Endothelial cell of umbilical vein (primary cell): ENCODE measurements around the gene LTBP1. TPM values are rescaled to one million over a fixed set of nuclear protein-coding genes. Genes with fewer than 3 reads are reported as not detected.

Experiments used
- BruUV-seq: library from RNA; stranded (reverse); fragments of 400-500 nt; replicated peaks from 2 replicates; lab custom pipeline; 2021; lab: Mats Ljungman, UMichigan
- CTCF ChIA-PET: fragments of 300-600, 350-600 bp; sonication (Branson Sonifier 250); formaldehyde crosslinking; loops from one replicate; lab custom pipeline; 2021; ENCODE audit warnings: antibody characterized with exemption, inconsistent platforms; lab: Charles Lee
- POLR2A ChIA-PET: fragments of 300-600, 350-600 bp; sonication (Branson Sonifier 250); formaldehyde crosslinking; loops from one replicate; lab custom pipeline; 2021; ENCODE audit warnings: antibody characterized with exemption, inconsistent platforms; lab: Charles Lee
- DNase-seq: peaks from one replicate; pipeline ENCODE4 v3.0.0-alpha.2; 2011; ENCODE audit warnings: low read depth, low spot score
- FAIRE-seq: peaks from 2 replicates; lab custom pipeline; 2011; peaks lifted over from hg19 to GRCh38; lab: Jason Lieb, UNC
- H2AFZ ChIP-seq: 2 replicates; pipeline ENCODE4 v1.6.0; 2012; ENCODE audit warnings: low read depth, low read length, control low read depth, inconsistent platforms
- H3K27ac ChIP-seq: 2 replicates; pipeline ENCODE4 v1.5.1; 2011; ENCODE audit warnings: low read depth, mild to moderate bottlenecking, control low read depth, low read length, moderate library complexity; ENCODE audit not compliant: insufficient read depth
- H3K27me3 ChIP-seq, 2 experiments: 2 replicates each; pipeline versions ENCODE4 v1.6.0 to v1.6.1; 2011; ENCODE audit warnings: low read length in 2 of 2, mixed read lengths in 1 of 2; ENCODE audit not compliant: control insufficient read depth in 2 of 2, insufficient read depth in 2 of 2
- H3K36me3 ChIP-seq, 2 experiments: 2 replicates in 1 of 2; 3 replicates in 1 of 2; pipeline ENCODE4 v1.5.1; 2011; ENCODE audit warnings: low read length in 2 of 2, mild to moderate bottlenecking in 1 of 2, moderate library complexity in 1 of 2; ENCODE audit not compliant: control insufficient read depth in 2 of 2, insufficient read depth in 2 of 2; ENCODE audit errors: extremely low read depth in 1 of 2
- H3K4me1 ChIP-seq: 3 replicates; pipeline ENCODE4 v1.5.1; 2011; ENCODE audit warnings: mild to moderate bottlenecking, low read length; ENCODE audit not compliant: control insufficient read depth, insufficient read depth; ENCODE audit errors: extremely low read depth
- H3K4me2 ChIP-seq: 2 replicates; pipeline ENCODE4 v1.6.1; 2011; ENCODE audit warnings: low read length, control low read depth, mixed read lengths; ENCODE audit not compliant: insufficient read depth
- H3K4me3 ChIP-seq, 3 experiments: fragments of 200-600 bp in 1 of 3; sonication (generic), shearing (Covaris generic) in 1 of 3; replicated peaks in 1 of 3; 2 replicates each; pipeline ENCODE4 v1.5.1; 2011 to 2016; ENCODE audit warnings: control low read depth in 3 of 3, low read length in 3 of 3, mild to moderate bottlenecking in 2 of 3, inconsistent platforms in 1 of 3, low read depth in 1 of 3, moderate library complexity in 1 of 3; ENCODE audit not compliant: insufficient read depth in 1 of 3
- H3K79me2 ChIP-seq: 2 replicates; pipeline ENCODE4 v1.6.0; 2012; ENCODE audit warnings: low read length, inconsistent platforms; ENCODE audit not compliant: control insufficient read depth, insufficient read depth
- H3K9ac ChIP-seq: replicated peaks from 2 replicates; pipeline ENCODE3; 2011; ENCODE audit warnings: low read length, control low read depth; ENCODE audit not compliant: insufficient read depth; ENCODE audit errors: extremely low read depth
- H3K9me1 ChIP-seq: replicated peaks from 3 replicates; pipeline ENCODE4 v1.6.0; 2011; ENCODE audit warnings: mild to moderate bottlenecking, low read length; ENCODE audit not compliant: control insufficient read depth, insufficient read depth; ENCODE audit errors: extremely low read depth
- H3K9me3 ChIP-seq: replicated peaks from 2 replicates; pipeline ENCODE4 v1.5.1; 2012; ENCODE audit warnings: low read length, inconsistent platforms; ENCODE audit not compliant: control insufficient read depth, insufficient read depth
- H4K20me1 ChIP-seq: replicated peaks from 2 replicates; pipeline ENCODE3; 2011; ENCODE audit warnings: mild to moderate bottlenecking, low read length; ENCODE audit not compliant: control insufficient read depth, insufficient read depth; ENCODE audit errors: extremely low read depth
- CTCF ChIP-seq, 2 donors: IDR thresholded peaks; 1 replicate in 1 of 2; 2 replicates in 1 of 2; pipeline ENCODE4 v1.5.1; 2011; ENCODE audit warnings: low read length in 2 of 2, mild to moderate bottlenecking in 2 of 2, moderate library complexity in 2 of 2, control low read depth in 1 of 2, inconsistent platforms in 1 of 2, low read depth in 1 of 2; ENCODE audit not compliant: insufficient read depth in 1 of 2; ENCODE audit errors: extremely low read depth in 1 of 2
- EZH2 ChIP-seq: IDR thresholded peaks from 2 replicates; pipeline ENCODE4 v1.6.1; 2012; ENCODE audit warnings: borderline replicate concordance, low read depth, mild to moderate bottlenecking, moderate library complexity, low read length, inconsistent platforms; ENCODE audit not compliant: severe bottlenecking
- FOS ChIP-seq: IDR thresholded peaks from 2 replicates; pipeline ENCODE4 v1.6.1; 2011; ENCODE audit warnings: mild to moderate bottlenecking, low read length, moderate library complexity, borderline replicate concordance; ENCODE audit not compliant: insufficient read depth
- GATA2 ChIP-seq: IDR thresholded peaks from 2 replicates; pipeline ENCODE4 v1.7.0; 2011; ENCODE audit warnings: low read depth, mild to moderate bottlenecking, moderate library complexity, mixed read lengths, low read length; ENCODE audit not compliant: insufficient read length, insufficient read depth
- JUN ChIP-seq: IDR thresholded peaks from 2 replicates; pipeline ENCODE4 v1.6.1; 2011; ENCODE audit warnings: borderline replicate concordance, low read depth; ENCODE audit not compliant: insufficient read length, insufficient read depth
- MAX ChIP-seq: IDR thresholded peaks from 2 replicates; pipeline ENCODE4 v1.6.1; 2011; ENCODE audit not compliant: insufficient read depth, insufficient read length
- MYC ChIP-seq: IDR thresholded peaks from one replicate; pipeline ENCODE4 v1.6.1; 2011; ENCODE audit warnings: mild to moderate bottlenecking, low read depth, low read length
- POLR2A ChIP-seq: IDR thresholded peaks from 2 replicates; pipeline ENCODE4 v1.6.1; 2012; ENCODE audit warnings: low read depth, mild to moderate bottlenecking, control low read depth, low read length
- POLR2AphosphoS5 ChIP-seq: IDR thresholded peaks from 2 replicates; pipeline ENCODE4 v1.6.1; 2012; ENCODE audit warnings: low read depth, mild to moderate bottlenecking, control low read depth, low read length, moderate library complexity; ENCODE audit not compliant: insufficient read depth
- dilution Hi-C: fragments of 300-500 bp; cut with MboI; formaldehyde crosslinking; loops from one replicate; pipeline ENCODE4 v1.15.0; 2019; ENCODE audit warnings: low sequenced_read_pairs; ENCODE audit not compliant: extremely low pct_ligation_motif_present
- intact Hi-C: fragments of 100-400 bp; cut with micrococcal nuclease; formaldehyde crosslinking; loops from one replicate; pipeline ENCODE4 v1.10.0; 2022
- polyA plus RNA-seq, 4 experiments: library from polyadenylated mRNA; depleted of rRNA in 3 of 4; stranded (reverse) in 3 of 4; unstranded in 1 of 4; fragments of >200 nt; gene quantifications; 2 replicates each; pipeline versions ENCODE4 v1.2.1 to v1.2.3, GENCODE V29; 2011 to 2012; ENCODE audit warnings: missing spikeins in 1 of 4
- total RNA-seq: library from RNA; stranded (reverse); gene quantifications from 2 replicates; pipeline ENCODE4 v1.2.3, GENCODE V29; 2021

Gene LTBP1
- total and polyA plus RNA-seq, 2 donors (not counting 3 experiments of a cell fraction or from before 2014, with no cell fraction given) = 57.4 to 68.2 TPM

- Histone ChIP-seq H3K27me3 (no peaks in the 10 kb centered on the region), H3K4me1 (no peaks in the 10 kb centered on the region), H4K20me1 (no peaks in the 10 kb centered on the region), H3K4me3 (no peak overlapping the region), H3K9ac (no peak overlapping the region), H3K4me2 (no peak overlapping the region), H3K27ac (no peak overlapping the region), H2AFZ (no peak overlapping the region), H3K36me3 (no peaks in the 10 kb centered on the region), H3K9me3 (no peaks in the 10 kb centered on the region), H3K9me1 (no peaks in the 10 kb centered on the region), H3K79me2 (no peaks in the 10 kb centered on the region)
- no peak for TF ChIP-seq CTCF (IDR thresholded peaks at IDR 0.05; ENCODE audit: extremely low read depth in 1 of 2, insufficient read depth in 1 of 2, low read depth in 1 of 2, low read length in 2 of 2)
- TF ChIP-seq POLR2AphosphoS5 = no peak
- no peak for TF ChIP-seq MAX
- no peak for TF ChIP-seq GATA2
- no peak for TF ChIP-seq MYC
- TF ChIP-seq JUN = no peak
- no peak for TF ChIP-seq EZH2
- no peak for TF ChIP-seq FOS
- no peak for TF ChIP-seq POLR2A
- FAIRE-seq (no peak), DNase-seq (no peak)
- intact Hi-C loops = no loop called here
- POLR2A ChIA-PET = no interaction called here
- CTCF ChIA-PET = no interaction called here
- dilution Hi-C loops = no loop called here
- BruUV-seq = no TSS peak
These were observed 54.2 kb downstream of the LTBP1 start for GRCh38 chr2:33000986-33001385.
